ENCODE data around the gene ANKRD42.

Gene ANKRD42

GRCh38 chr11:83287631-83288030 lies 94.1 kb downstream of the ANKRD42 start:
- no peak for DNase-seq (ENCODE audit: low read depth)

DNA sequence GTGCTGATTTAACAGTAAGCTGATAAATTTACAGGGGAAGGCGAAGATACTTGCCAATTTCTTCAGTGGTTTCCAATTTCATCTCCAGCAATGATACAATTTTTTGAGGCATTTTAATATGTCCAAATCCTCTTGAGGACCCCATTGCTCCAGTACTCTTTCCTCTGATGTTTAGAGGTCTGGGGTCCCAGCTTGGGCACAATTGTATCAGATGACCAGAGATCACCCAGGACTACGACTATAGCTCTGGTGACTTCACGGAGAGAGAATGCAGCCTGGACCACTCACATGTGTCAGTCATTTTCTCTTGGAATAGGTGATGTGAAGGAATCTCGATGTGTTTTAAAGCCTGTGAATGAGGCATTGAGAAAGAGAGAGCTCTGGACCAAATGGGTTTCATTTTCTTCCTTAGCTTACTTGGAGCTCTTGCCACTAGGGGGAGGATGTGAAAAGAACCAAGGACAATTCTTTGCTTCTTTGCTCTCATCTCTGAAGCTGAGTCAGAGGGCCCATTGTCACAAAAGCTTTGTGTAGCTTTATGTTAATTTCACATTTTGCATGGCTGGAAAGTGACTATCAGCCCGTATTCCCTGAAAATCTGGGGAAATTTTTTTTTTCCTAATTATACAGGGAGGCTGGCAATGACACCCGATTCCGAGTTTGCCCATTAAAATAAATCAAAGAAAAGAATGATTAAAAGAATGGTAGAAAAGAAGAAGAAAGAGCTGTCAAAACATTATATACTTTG lies 99.4 kb downstream of the ANKRD42 start:
- DNase-seq (ENCODE audit: low read depth) = peak; percentile 81

DNA sequence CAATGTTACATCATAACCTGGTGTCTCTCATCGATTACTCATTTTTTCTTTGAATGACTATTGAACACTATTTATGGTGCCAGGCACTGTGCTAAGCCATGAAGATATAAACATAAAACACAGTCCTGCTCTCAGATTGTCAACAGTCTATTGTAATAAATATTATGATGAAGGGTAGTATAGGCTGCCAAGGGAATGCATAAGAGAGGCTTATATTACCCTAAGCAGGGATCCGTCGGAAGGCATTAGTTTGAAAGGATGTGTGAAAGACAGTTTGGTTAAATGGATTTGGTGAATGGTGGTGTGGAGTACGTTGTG lies 99.9 kb downstream of the ANKRD42 start:
- DNase-seq (ENCODE audit: low read depth) = no peak

- no peak for DNase-seq (ENCODE audit: low read depth)
These were observed 100.7 kb downstream of the ANKRD42 start for GRCh38 chr11:83294208-83294607.
